Transverse colon (tissue), 4 donors: ENCODE measurements around the gene GJD4.

Experiments
- CTCF ChIP-seq, 5 experiments: fragments of 200-600 bp in 3 of 5; fragments of 450-650 bp in 2 of 5; sonication (generic) in 3 of 5; IDR thresholded peaks; 1 replicate in 2 of 5; 2 replicates in 3 of 5; pipeline ENCODE4 v1.5.1; 2016 to 2017; ENCODE audit warnings: antibody characterized with exemption in 5 of 5, inconsistent platforms in 3 of 5, mild to moderate bottlenecking in 2 of 5, moderate library complexity in 1 of 5
- POLR2AphosphoS5 ChIP-seq, 3 donors: sonication (generic); formaldehyde crosslinking; IDR thresholded peaks; one replicate each; pipeline ENCODE4 v1.6.1; 2016; ENCODE audit warnings: antibody characterized with exemption in 3 of 3

- TF ChIP-seq CTCF (IDR thresholded peaks at IDR 0.05) (no peak), POLR2AphosphoS5 (IDR thresholded peaks at IDR 0.05) (no peak)
Observed at GRCh38 chr10:35632027-35632426, 26.9 kb downstream of the GJD4 start.
